ENCODE results near the gene SPPL2C.
"Not testable (repeated sequence)": the region's sequence is repeated elsewhere in the genome, so short reads cannot be mapped to it uniquely, and the experiment has no call there.

SPPL2C gene

GRCh38 chr17:45851873-45852272 is 7.2 kb downstream of the SPPL2C start:
- FAIRE-seq, result no peak
- TF ChIP-seq SPI1 (IDR thresholded peaks at IDR 0.05; ENCODE audit: low read depth, low read length) (no peak), POLR2A (IDR thresholded peaks at IDR 0.05; ENCODE audit: low read depth, low read length) (no peak), TAF1 (IDR thresholded peaks at IDR 0.05; ENCODE audit: low read depth, low read length) (no peak), POLR2AphosphoS5 (IDR thresholded peaks at IDR 0.05; ENCODE audit: low read depth, low read length) (no peak), PAX5 (IDR thresholded peaks at IDR 0.05; ENCODE audit: insufficient read depth, low read length, severe bottlenecking) (no peak), POU2F2 (IDR thresholded peaks at IDR 0.05; ENCODE audit: low read depth, low read length) (no peak)
- no peak for DNase-seq (ENCODE audit: insufficient read length, low spot score)

- FAIRE-seq, result peak; percentile 66
- DNase-seq (ENCODE audit: insufficient read length, low spot score), result no peak
Measured at GRCh38 chr17:45852535-45853297, 8.0 kb downstream of the SPPL2C start.

GRCh38 chr17:45854209-45854608 is 9.5 kb downstream of the SPPL2C start:
- no peak for FAIRE-seq
- TF ChIP-seq SPI1 (IDR thresholded peaks at IDR 0.05; ENCODE audit: low read depth, low read length) (no peak), POU2F2 (IDR thresholded peaks at IDR 0.05; ENCODE audit: low read depth, low read length) (no peak), TAF1 (IDR thresholded peaks at IDR 0.05; ENCODE audit: low read depth, low read length) (no peak), POLR2A (IDR thresholded peaks at IDR 0.05; ENCODE audit: low read depth, low read length) (no peak), POLR2AphosphoS5 (IDR thresholded peaks at IDR 0.05; ENCODE audit: low read depth, low read length) (no peak), PAX5 (IDR thresholded peaks at IDR 0.05; ENCODE audit: insufficient read depth, low read length, severe bottlenecking) (no peak)
- no peak for DNase-seq (ENCODE audit: insufficient read length, low spot score)

More at GRCh38 chr17:45852535-45853297, 8.0 kb downstream of the SPPL2C start:
- TF ChIP-seq POU2F2 (IDR thresholded peaks at IDR 0.05; ENCODE audit: low read depth, low read length) (no peak), TAF1 (IDR thresholded peaks at IDR 0.05; ENCODE audit: low read depth, low read length) (no peak), PAX5 (IDR thresholded peaks at IDR 0.05; ENCODE audit: insufficient read depth, low read length, severe bottlenecking) (no peak), POLR2A (IDR thresholded peaks at IDR 0.05; ENCODE audit: low read depth, low read length) (no peak), POLR2AphosphoS5 (IDR thresholded peaks at IDR 0.05; ENCODE audit: low read depth, low read length) (no peak), SPI1 (IDR thresholded peaks at IDR 0.05; ENCODE audit: low read depth, low read length) (no peak)

GRCh38 chr17:45855691-45856336 is 11.1 kb downstream of the SPPL2C start:
- FAIRE-seq, result no peak
- no peak for DNase-seq (ENCODE audit: insufficient read length, low spot score)

GRCh38 chr17:45857977-45858708 is 13.5 kb downstream of the SPPL2C start:
- TF ChIP-seq POU2F2 (IDR thresholded peaks at IDR 0.05; ENCODE audit: low read depth, low read length) (no peak), PAX5 (IDR thresholded peaks at IDR 0.05; ENCODE audit: insufficient read depth, low read length, severe bottlenecking) (no peak), POLR2A (IDR thresholded peaks at IDR 0.05; ENCODE audit: low read depth, low read length) (no peak), TAF1 (IDR thresholded peaks at IDR 0.05; ENCODE audit: low read depth, low read length) (no peak), POLR2AphosphoS5 (IDR thresholded peaks at IDR 0.05; ENCODE audit: low read depth, low read length) (no peak), SPI1 (IDR thresholded peaks at IDR 0.05; ENCODE audit: low read depth, low read length) (no peak)
- FAIRE-seq, result no peak
- DNase-seq (ENCODE audit: insufficient read length, low spot score), result no peak

More at GRCh38 chr17:45855691-45856336, 11.1 kb downstream of the SPPL2C start:
- TF ChIP-seq PAX5 (IDR thresholded peaks at IDR 0.05; ENCODE audit: insufficient read depth, low read length, severe bottlenecking), result no peak
- no peak for TF ChIP-seq POLR2AphosphoS5 (IDR thresholded peaks at IDR 0.05; ENCODE audit: low read depth, low read length)
- no peak for TF ChIP-seq SPI1 (IDR thresholded peaks at IDR 0.05; ENCODE audit: low read depth, low read length)

- TF ChIP-seq POLR2A (IDR thresholded peaks at IDR 0.05; ENCODE audit: low read depth, low read length) (no peak), PAX5 (IDR thresholded peaks at IDR 0.05; ENCODE audit: insufficient read depth, low read length, severe bottlenecking) (no peak), SPI1 (IDR thresholded peaks at IDR 0.05; ENCODE audit: low read depth, low read length) (no peak), TAF1 (IDR thresholded peaks at IDR 0.05; ENCODE audit: low read depth, low read length) (no peak)
- DNase-seq (ENCODE audit: insufficient read length, low spot score) (no peak), FAIRE-seq (no peak)
Measured at GRCh38 chr17:45861165-45861564, 16.5 kb downstream of the SPPL2C start.

- FAIRE-seq; DNase-seq (ENCODE audit: insufficient read length, low spot score): not testable (repeated sequence)
Measured at GRCh38 chr17:45862127-45862526, 17.4 kb downstream of the SPPL2C start.

GRCh38 chr17:45863857-45864654 is 19.4 kb downstream of the SPPL2C start:
- FAIRE-seq (no peak), DNase-seq (ENCODE audit: insufficient read length, low spot score) (no peak)
- TF ChIP-seq POLR2AphosphoS5 (IDR thresholded peaks at IDR 0.05; ENCODE audit: low read depth, low read length), result no peak
- TF ChIP-seq SPI1 (IDR thresholded peaks at IDR 0.05; ENCODE audit: low read depth, low read length), result no peak

GRCh38 chr17:45867171-45867570 is 22.5 kb downstream of the SPPL2C start:
- TF ChIP-seq TAF1 (IDR thresholded peaks at IDR 0.05; ENCODE audit: low read depth, low read length) (no peak), POLR2AphosphoS5 (IDR thresholded peaks at IDR 0.05; ENCODE audit: low read depth, low read length) (no peak), SPI1 (IDR thresholded peaks at IDR 0.05; ENCODE audit: low read depth, low read length) (no peak), POU2F2 (IDR thresholded peaks at IDR 0.05; ENCODE audit: low read depth, low read length) (no peak), POLR2A (IDR thresholded peaks at IDR 0.05; ENCODE audit: low read depth, low read length) (no peak), PAX5 (IDR thresholded peaks at IDR 0.05; ENCODE audit: insufficient read depth, low read length, severe bottlenecking) (no peak)
- FAIRE-seq, result no peak
- no peak for DNase-seq (ENCODE audit: insufficient read length, low spot score)

Data from GM12891 (cell line).